Progenitor cell of endocrine pancreas (in vitro differentiated cells): ENCODE data around the gene HS6ST3. TPM values are rescaled to one million over a fixed set of nuclear protein-coding genes. Genes with fewer than 3 reads are reported as not detected.

Experiments used
- DNase-seq: peaks from one replicate; pipeline ENCODE4 v3.0.0; 2021; ENCODE audit warnings: low spot score; ENCODE audit not compliant: unreplicated experiment
- H3K27ac Mint-ChIP-seq: 2 replicates; pipeline ENCODE4 v1.8.0; 2021; ENCODE audit warnings: mild to moderate bottlenecking, moderate library complexity, mixed read lengths
- H3K27me3 Mint-ChIP-seq: 2 replicates; pipeline ENCODE4 v1.8.0; 2021; ENCODE audit warnings: mixed read lengths
- H3K36me3 Mint-ChIP-seq: 2 replicates; pipeline ENCODE4 v1.8.0; 2022; ENCODE audit warnings: mixed read lengths; ENCODE audit not compliant: insufficient read depth
- H3K4me1 Mint-ChIP-seq: 2 replicates; pipeline ENCODE4 v1.8.0; 2021; ENCODE audit warnings: low read depth, mixed read lengths
- H3K4me3 Mint-ChIP-seq: 2 replicates; pipeline ENCODE4 v1.8.0; 2021; ENCODE audit warnings: low read depth, mild to moderate bottlenecking, moderate library complexity, mixed read lengths
- H3K9me3 Mint-ChIP-seq: 2 replicates; pipeline ENCODE4 v1.8.0; 2021; ENCODE audit warnings: low read depth, mixed read lengths
- CTCF ChIP-seq: fragments of 200-600 bp; sonication (generic); IDR thresholded peaks from one replicate; pipeline ENCODE4 v1.5.0; 2021; ENCODE audit warnings: antibody characterized with exemption, mild to moderate bottlenecking; ENCODE audit not compliant: unreplicated experiment
- total RNA-seq: library from RNA; stranded (reverse); gene quantifications from 2 replicates; pipeline ENCODE4 v1.2.1, GENCODE V29; 2021

Gene HS6ST3
- total RNA-seq, 1 donor from 2014 or later, result 0.84 TPM

- no peak overlapping the region for H3K4me3 Mint-ChIP-seq
- TF ChIP-seq CTCF, result no peak
- DNase-seq, result no peak
- H3K4me1 Mint-ChIP-seq, result no peaks in the 10 kb centered on the region
- no peak overlapping the region for H3K27ac Mint-ChIP-seq
- H3K27me3 Mint-ChIP-seq, result no peaks in the 10 kb centered on the region
- no peaks in the 10 kb centered on the region for H3K36me3 Mint-ChIP-seq
- peaks cover 4% of the 10 kb centered on the region for H3K9me3 Mint-ChIP-seq
Measured at GRCh38 chr13:96415831-96416385, 326.0 kb downstream of the HS6ST3 start.

GRCh38 chr13:96417939-96418685, 328.2 kb downstream of the HS6ST3 start:
- H3K4me3 Mint-ChIP-seq, result no peak overlapping the region
- TF ChIP-seq CTCF, result no peak
- H3K27me3 Mint-ChIP-seq, result no peaks in the 10 kb centered on the region
- H3K9me3 Mint-ChIP-seq, result no peaks in the 10 kb centered on the region
- H3K36me3 Mint-ChIP-seq, result no peaks in the 10 kb centered on the region
- DNase-seq, result no peak
- H3K27ac Mint-ChIP-seq, result no peak overlapping the region
- no peaks in the 10 kb centered on the region for H3K4me1 Mint-ChIP-seq

GRCh38 chr13:96421314-96421713, 331.4 kb downstream of the HS6ST3 start:
- no peaks in the 10 kb centered on the region for H3K4me1 Mint-ChIP-seq
- TF ChIP-seq CTCF, result no peak
- H3K27ac Mint-ChIP-seq, result no peak overlapping the region
- no peaks in the 10 kb centered on the region for H3K9me3 Mint-ChIP-seq
- no peak overlapping the region for H3K4me3 Mint-ChIP-seq
- DNase-seq, result no peak
- H3K36me3 Mint-ChIP-seq, result no peaks in the 10 kb centered on the region
- H3K27me3 Mint-ChIP-seq, result no peaks in the 10 kb centered on the region

GRCh38 chr13:96422002-96422401, 332.1 kb downstream of the HS6ST3 start:
- H3K9me3 Mint-ChIP-seq, result no peaks in the 10 kb centered on the region
- H3K4me1 Mint-ChIP-seq, result no peaks in the 10 kb centered on the region
- H3K36me3 Mint-ChIP-seq, result no peaks in the 10 kb centered on the region
- H3K27me3 Mint-ChIP-seq, result peaks cover 3% of the 10 kb centered on the region
- no peak overlapping the region for H3K27ac Mint-ChIP-seq
- TF ChIP-seq CTCF, result no peak
- H3K4me3 Mint-ChIP-seq, result no peak overlapping the region
- DNase-seq, result no peak

GRCh38 chr13:96426167-96426566, 336.3 kb downstream of the HS6ST3 start:
- Mint-ChIP-seq H3K27ac (no peak overlapping the region), H3K4me1 (no peaks in the 10 kb centered on the region), H3K27me3 (peaks cover 3% of the 10 kb centered on the region), H3K4me3 (no peak overlapping the region), H3K36me3 (no peaks in the 10 kb centered on the region), H3K9me3 (no peaks in the 10 kb centered on the region)
- no peak for TF ChIP-seq CTCF
- DNase-seq, result no peak
